ENCODE results near the gene CNTNAP2. TPM values are rescaled to one million over a fixed set of nuclear protein-coding genes. Genes with fewer than 3 reads are reported as not detected.

The CNTNAP2 gene
- total and polyA plus RNA-seq, 8 donors, result 0.94 to 42.5 (median 38.6) TPM

DNA sequence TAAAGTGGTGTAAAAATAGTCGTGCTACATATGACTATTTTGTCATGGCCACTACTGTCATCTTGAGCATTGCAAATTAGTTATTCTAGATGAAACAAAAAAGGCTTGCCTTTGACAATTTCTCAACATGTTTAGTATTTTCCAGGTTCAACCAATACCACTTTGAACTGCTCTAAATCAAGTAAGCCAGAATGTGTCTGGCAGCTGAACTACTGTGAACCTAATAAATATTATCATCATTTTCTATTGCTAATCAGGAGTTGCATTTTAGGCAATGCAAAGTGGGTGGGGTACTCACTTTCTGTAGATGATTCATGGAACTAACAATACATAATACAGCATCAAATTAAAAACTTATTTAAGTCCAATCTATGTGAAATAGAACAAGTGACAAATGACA lies 877.2 kb downstream of the CNTNAP2 start:
- intact Hi-C loops (cut with DNase I), result no loop called here
- ATAC-seq (no peak), DNase-seq (no peak)
- Histone ChIP-seq H3K27ac (no peak overlapping the region), H3K27me3 (no peaks in the 10 kb centered on the region), H3K4me3 (no peak overlapping the region), H3K9me3 (peaks cover 0 to 1% of the 10 kb centered on the region in 2 donors), H3K36me3 (no peaks in the 10 kb centered on the region), H3K4me1 (no peaks in the 10 kb centered on the region)
- TF ChIP-seq, protein P1, sequence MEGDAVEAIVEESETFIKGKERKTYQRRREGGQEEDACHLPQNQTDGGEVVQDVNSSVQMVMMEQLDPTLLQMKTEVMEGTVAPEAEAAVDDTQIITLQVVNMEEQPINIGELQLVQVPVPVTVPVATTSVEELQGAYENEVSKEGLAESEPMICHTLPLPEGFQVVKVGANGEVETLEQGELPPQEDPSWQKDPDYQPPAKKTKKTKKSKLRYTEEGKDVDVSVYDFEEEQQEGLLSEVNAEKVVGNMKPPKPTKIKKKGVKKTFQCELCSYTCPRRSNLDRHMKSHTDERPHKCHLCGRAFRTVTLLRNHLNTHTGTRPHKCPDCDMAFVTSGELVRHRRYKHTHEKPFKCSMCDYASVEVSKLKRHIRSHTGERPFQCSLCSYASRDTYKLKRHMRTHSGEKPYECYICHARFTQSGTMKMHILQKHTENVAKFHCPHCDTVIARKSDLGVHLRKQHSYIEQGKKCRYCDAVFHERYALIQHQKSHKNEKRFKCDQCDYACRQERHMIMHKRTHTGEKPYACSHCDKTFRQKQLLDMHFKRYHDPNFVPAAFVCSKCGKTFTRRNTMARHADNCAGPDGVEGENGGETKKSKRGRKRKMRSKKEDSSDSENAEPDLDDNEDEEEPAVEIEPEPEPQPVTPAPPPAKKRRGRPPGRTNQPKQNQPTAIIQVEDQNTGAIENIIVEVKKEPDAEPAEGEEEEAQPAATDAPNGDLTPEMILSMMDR (IDR thresholded peaks at IDR 0.05), result no peak

DNA sequence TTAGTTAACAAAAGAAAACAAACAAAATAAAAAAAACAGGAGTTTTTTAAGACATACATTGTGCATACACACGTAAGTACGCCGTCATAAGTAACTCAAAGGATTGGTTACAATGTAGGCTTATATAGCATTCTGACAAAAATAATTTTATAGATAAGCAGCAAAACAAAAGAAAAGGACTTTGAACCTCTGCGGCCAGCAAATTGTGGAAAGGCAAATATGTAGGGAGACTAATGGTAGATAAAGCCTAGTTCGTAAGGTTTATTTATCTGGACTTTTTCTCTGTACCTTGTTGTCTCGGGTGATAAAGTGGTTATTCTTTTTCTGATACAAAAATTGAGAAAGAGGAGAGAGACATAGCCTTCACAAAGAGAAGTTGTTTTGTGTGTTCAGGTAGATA lies 891.9 kb downstream of the CNTNAP2 start:
- Histone ChIP-seq H3K9me3 (no peaks in the 10 kb centered on the region), H3K27ac (no peak overlapping the region), H3K4me3 (no peak overlapping the region), H3K4me1 (no peaks in the 10 kb centered on the region), H3K27me3 (no peaks in the 10 kb centered on the region), H3K36me3 (no peaks in the 10 kb centered on the region)
- intact Hi-C loops (cut with DNase I), result no loop called here
- DNase-seq (no peak), ATAC-seq (no peak)
- TF ChIP-seq, protein P1 (IDR thresholded peaks at IDR 0.05), result no peak

DNA sequence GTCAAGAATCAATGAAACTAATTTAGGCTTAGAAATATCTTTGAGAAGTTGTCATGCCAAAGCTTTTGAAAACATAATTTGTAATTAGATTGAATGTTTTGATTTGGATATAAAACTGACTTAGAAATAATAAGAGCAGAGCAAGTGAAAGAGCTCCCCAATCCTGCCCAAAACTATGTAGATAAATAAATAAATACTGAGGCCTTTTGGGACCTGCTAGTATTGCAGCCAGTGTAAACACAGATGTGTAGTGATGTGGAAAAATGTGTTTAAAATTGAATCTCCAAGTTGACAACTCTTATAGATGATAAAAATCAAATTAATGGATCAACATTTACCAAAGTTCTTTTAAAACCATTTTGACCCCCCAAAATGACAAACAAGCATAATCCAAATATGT lies 896.1 kb downstream of the CNTNAP2 start:
- Histone ChIP-seq H3K9me3 (no peaks in the 10 kb centered on the region), H3K4me3 (no peak overlapping the region), H3K27me3 (no peaks in the 10 kb centered on the region), H3K4me1 (no peaks in the 10 kb centered on the region), H3K27ac (no peak overlapping the region), H3K36me3 (no peaks in the 10 kb centered on the region)
- TF ChIP-seq, protein P1 (IDR thresholded peaks at IDR 0.05), result no peak
- DNase-seq, result no peak
- intact Hi-C loops (cut with DNase I), result no loop called here
- ATAC-seq, result no peak

DNA sequence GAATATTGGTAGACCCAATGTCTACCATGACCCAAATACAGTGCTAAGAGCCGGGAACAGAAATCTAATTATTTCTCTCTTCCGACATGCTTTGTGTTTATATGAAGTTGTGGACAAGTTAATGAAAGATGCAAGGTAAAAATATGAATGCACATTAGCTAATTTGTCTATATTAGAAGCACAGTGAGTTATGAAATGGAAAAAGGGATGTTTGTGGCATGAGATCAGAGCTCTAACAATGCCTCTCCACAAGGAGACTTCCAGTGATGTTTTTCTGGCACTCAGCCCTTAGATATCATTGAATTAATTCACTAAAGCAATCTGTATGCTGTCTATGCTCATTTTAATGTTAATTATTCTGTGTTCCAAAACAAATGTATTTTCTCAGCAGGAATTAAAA lies 897.2 kb downstream of the CNTNAP2 start:
- ATAC-seq, result no peak
- intact Hi-C loops (cut with DNase I), result no loop called here
- no peaks in the 10 kb centered on the region for H3K9me3 ChIP-seq
- TF ChIP-seq, protein P1 (IDR thresholded peaks at IDR 0.05), result no peak
- no peak for DNase-seq
- no peak overlapping the region for H3K27ac ChIP-seq
- H3K4me3 ChIP-seq, result no peak overlapping the region
- H3K27me3 ChIP-seq, result no peaks in the 10 kb centered on the region
- H3K4me1 ChIP-seq, result no peaks in the 10 kb centered on the region
- H3K36me3 ChIP-seq, result no peaks in the 10 kb centered on the region

DNA sequence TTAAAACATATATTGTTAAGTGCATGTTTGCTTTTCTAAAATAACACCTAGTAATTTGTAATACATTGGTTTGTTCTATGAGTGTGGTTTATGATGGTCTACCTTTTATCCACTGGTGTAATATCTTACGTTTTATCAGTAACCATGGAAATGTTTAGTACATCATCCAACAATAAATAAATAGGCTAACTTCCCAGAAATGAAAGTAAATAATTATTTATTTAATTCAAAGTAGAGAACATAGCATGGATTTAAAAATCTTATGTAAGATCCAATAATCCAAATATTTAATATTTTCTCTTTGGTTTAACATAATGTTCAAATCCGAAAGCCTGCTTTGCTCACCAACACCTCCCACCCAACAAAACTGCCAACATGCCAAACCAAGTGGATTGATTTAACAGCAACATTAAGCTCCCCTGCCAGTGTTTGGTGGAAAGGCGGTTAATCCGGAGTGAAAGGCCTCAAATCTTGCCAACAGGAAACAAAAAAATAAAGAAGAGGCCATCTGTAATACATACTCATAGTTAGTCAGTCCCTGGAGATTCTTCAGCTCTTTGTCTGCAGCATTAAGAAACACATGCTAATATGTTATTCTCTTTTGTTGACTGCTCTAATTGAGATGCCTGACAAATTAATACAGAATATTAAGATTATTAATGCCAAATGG lies 897.8 kb downstream of the CNTNAP2 start:
- H3K27me3 ChIP-seq, result no peaks in the 10 kb centered on the region
- ATAC-seq, result no peak
- TF ChIP-seq, protein P1 (IDR thresholded peaks at IDR 0.05), result no peak
- intact Hi-C loops (cut with DNase I), result no loop called here
- no peak overlapping the region for H3K4me3 ChIP-seq
- H3K27ac ChIP-seq, result no peak overlapping the region
- H3K4me1 ChIP-seq, result no peaks in the 10 kb centered on the region
- no peak for DNase-seq
- H3K9me3 ChIP-seq, result no peaks in the 10 kb centered on the region
- H3K36me3 ChIP-seq, result no peaks in the 10 kb centered on the region

Measured in left lung (tissue), 10 donors.